MCF 10A (cell line): ENCODE results near the gene BCL2L1. TPM values are rescaled to one million over a fixed set of nuclear protein-coding genes. Genes with fewer than 3 reads are reported as not detected.

Experiments used
- BruUV-seq: library from RNA; stranded (reverse); fragments of 400-500 nt; replicated peaks from 2 replicates; lab custom pipeline; 2021; lab: Mats Ljungman, UMichigan
- CTCF ChIA-PET: fragments of 300-600 bp; sonication (Branson Sonifier 250); formaldehyde crosslinking; extraction: SDS; loops from one replicate; lab custom pipeline; 2021; ENCODE audit warnings: antibody characterized with exemption, inconsistent platforms; lab: Yijun Ruan, JAX
- POLR2A ChIA-PET: fragments of 300-600, 350-650 bp; sonication (Branson Sonifier 250); formaldehyde crosslinking; extraction: SDS; loops from one replicate; lab custom pipeline; 2020; ENCODE audit warnings: antibody characterized with exemption, inconsistent platforms; lab: Yijun Ruan, JAX
- DNase-seq: peaks from one replicate; pipeline ENCODE4 v3.0.0-alpha.2; 2018; ENCODE audit not compliant: unreplicated experiment
- H3K27ac Mint-ChIP-seq: one replicate; pipeline ENCODE4 v1.8.0; 2022; ENCODE audit warnings: mild to moderate bottlenecking, low read depth, mixed read lengths; ENCODE audit not compliant: unreplicated experiment
- H3K27me3 Mint-ChIP-seq: one replicate; pipeline ENCODE4 v1.8.0; 2022; ENCODE audit warnings: mixed read lengths; ENCODE audit not compliant: insufficient read depth, unreplicated experiment
- H3K36me3 Mint-ChIP-seq: one replicate; pipeline ENCODE4 v1.8.0; 2022; ENCODE audit warnings: mild to moderate bottlenecking, moderate library complexity, mixed read lengths; ENCODE audit not compliant: insufficient read depth, unreplicated experiment
- H3K4me1 Mint-ChIP-seq: one replicate; pipeline ENCODE4 v1.8.0; 2022; ENCODE audit warnings: mixed read lengths; ENCODE audit not compliant: insufficient read depth, unreplicated experiment
- H3K4me3 Mint-ChIP-seq: one replicate; pipeline ENCODE4 v1.8.0; 2022; ENCODE audit warnings: mild to moderate bottlenecking, moderate library complexity, mixed read lengths; ENCODE audit not compliant: unreplicated experiment
- H3K9me3 Mint-ChIP-seq: one replicate; pipeline ENCODE4 v1.8.0; 2022; ENCODE audit warnings: mixed read lengths; ENCODE audit not compliant: unreplicated experiment
- intact Hi-C: fragments of 100-400 bp; cut with micrococcal nuclease; formaldehyde crosslinking; loops from 2 replicates; pipeline ENCODE4 v1.14.1; 2022
- total RNA-seq: library from RNA; stranded (reverse); gene quantifications from 2 replicates; pipeline ENCODE4 v1.2.3, GENCODE V29; 2022
- TF ChIP-seq, protein P1 (sequence below): fragments of 200-600 bp; IDR thresholded peaks from one replicate; pipeline ENCODE4 v1.8.0; 2022; ENCODE audit warnings: antibody characterized with exemption, mild to moderate bottlenecking; ENCODE audit not compliant: unreplicated experiment

Gene BCL2L1
- total RNA-seq, 1 experiment from 2014 or later, result 156 TPM

- H3K4me3 Mint-ChIP-seq, result no peak overlapping the region
- no peaks in the 10 kb centered on the region for H3K27me3 Mint-ChIP-seq
- H3K27ac Mint-ChIP-seq, result peak overlapping the region; percentile 66
- TF ChIP-seq, protein P1, sequence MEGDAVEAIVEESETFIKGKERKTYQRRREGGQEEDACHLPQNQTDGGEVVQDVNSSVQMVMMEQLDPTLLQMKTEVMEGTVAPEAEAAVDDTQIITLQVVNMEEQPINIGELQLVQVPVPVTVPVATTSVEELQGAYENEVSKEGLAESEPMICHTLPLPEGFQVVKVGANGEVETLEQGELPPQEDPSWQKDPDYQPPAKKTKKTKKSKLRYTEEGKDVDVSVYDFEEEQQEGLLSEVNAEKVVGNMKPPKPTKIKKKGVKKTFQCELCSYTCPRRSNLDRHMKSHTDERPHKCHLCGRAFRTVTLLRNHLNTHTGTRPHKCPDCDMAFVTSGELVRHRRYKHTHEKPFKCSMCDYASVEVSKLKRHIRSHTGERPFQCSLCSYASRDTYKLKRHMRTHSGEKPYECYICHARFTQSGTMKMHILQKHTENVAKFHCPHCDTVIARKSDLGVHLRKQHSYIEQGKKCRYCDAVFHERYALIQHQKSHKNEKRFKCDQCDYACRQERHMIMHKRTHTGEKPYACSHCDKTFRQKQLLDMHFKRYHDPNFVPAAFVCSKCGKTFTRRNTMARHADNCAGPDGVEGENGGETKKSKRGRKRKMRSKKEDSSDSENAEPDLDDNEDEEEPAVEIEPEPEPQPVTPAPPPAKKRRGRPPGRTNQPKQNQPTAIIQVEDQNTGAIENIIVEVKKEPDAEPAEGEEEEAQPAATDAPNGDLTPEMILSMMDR, result no peak
- peaks cover 61% of the 10 kb centered on the region for H3K4me1 Mint-ChIP-seq
- BruUV-seq, result no TSS peak
- intact Hi-C loops, result no loop called here
- ChIA-PET POLR2A (interaction anchor here (0.9 to 7.9 kb wide), 8 partner anchors 11 to 43 kb away, joined by 4 to 94 read pairs (median 12); partner anchors contain the start of gene BCL2L1), CTCF (interaction anchor here (0.8 to 13.5 kb wide), 9 partner anchors 16 to 167 kb away, joined by 3 to 174 read pairs (median 4); partner anchors contain the start of gene BCL2L1)
- H3K9me3 Mint-ChIP-seq, result no peaks in the 10 kb centered on the region
- no peak for DNase-seq
- H3K36me3 Mint-ChIP-seq, result peaks cover 54% of the 10 kb centered on the region
These were observed 42.2 kb downstream of the BCL2L1 start for GRCh38 chr20:31680286-31681127.

GRCh38 chr20:31679357-31680285 lies 43.0 kb downstream of the BCL2L1 start:
- ChIA-PET POLR2A (interaction anchor here (0.6 to 7.9 kb wide), 10 partner anchors 10 to 667 kb away, joined by 3 to 94 read pairs (median 10); partner anchors contain the start of genes BCL2L1 and TPX2), CTCF (interaction anchor here (0.6 to 13.5 kb wide), 11 partner anchors 13 to 167 kb away, joined by 3 to 174 read pairs (median 4); partner anchors contain the start of gene BCL2L1)
- H3K36me3 Mint-ChIP-seq, result peaks cover 61% of the 10 kb centered on the region
- DNase-seq, result no peak
- BruUV-seq, result no TSS peak
- no peaks in the 10 kb centered on the region for H3K9me3 Mint-ChIP-seq
- H3K27ac Mint-ChIP-seq, result peak overlapping the region; percentile 66
- intact Hi-C loops, result loop anchor here (5.0 kb wide), 1 partner anchor 43 kb away; the partner anchor contains the start of gene BCL2L1
- no peaks in the 10 kb centered on the region for H3K27me3 Mint-ChIP-seq
- peaks cover 67% of the 10 kb centered on the region for H3K4me1 Mint-ChIP-seq
- peak overlapping the region; percentile 1 for H3K4me3 Mint-ChIP-seq
- TF ChIP-seq, protein P1, result no peak

DNA sequence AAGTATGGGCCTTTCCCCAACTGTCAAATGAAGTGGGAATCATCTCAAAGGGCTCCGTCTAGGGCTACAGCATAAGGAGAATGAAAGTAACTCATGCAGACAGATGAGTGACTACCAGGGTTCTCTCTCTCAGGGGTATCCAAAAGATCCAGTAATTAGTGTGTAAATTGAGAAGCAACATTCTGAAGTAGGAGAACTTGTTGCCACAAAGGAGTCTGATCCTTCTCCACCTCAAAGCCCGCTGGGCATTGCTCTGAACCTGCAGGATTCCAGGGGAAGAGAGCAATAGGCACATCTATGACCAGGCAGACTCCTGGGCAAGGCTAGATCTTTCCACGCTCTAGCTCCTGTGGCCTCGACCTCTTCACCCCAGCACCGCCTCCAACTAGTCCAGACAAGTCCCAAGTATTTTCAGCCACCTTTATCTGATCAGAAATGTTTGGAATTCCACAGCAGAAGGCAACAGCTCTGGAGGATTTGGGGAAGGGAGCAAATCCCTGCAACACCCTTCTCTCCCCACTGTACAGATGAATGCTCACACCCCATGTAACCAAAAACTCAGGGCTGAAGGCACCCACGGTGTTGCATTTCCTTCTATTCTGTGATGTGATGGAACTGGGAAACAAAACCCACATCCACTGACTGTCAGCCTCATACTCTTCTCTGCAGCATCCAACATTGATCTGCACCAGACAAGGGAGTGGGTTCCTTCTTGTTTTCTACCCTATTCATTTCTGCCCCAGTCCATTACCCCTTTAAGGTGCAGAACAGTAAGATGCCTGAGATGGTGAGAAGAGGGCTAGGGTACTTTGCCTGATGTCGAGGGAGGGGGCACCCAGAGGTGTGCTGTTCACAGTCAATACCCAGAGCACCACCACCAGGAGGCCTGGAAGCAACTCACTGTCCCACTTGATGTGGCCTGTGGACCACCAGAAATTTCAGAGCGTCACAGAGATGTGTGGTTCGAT lies 44.0 kb downstream of the BCL2L1 start:
- BruUV-seq, result no TSS peak
- CTCF ChIA-PET, result interaction anchor here (0.7 to 13.5 kb wide), 8 partner anchors 14 to 54 kb away, joined by 3 to 174 read pairs (median 4); partner anchors contain the start of gene BCL2L1
- DNase-seq, result peak; percentile 43
- Mint-ChIP-seq H3K36me3 (peaks cover 66% of the 10 kb centered on the region), H3K4me3 (peak overlapping the region; percentile 1), H3K27me3 (no peaks in the 10 kb centered on the region), H3K27ac (peak overlapping the region; percentile 66), H3K9me3 (no peaks in the 10 kb centered on the region), H3K4me1 (peaks cover 68% of the 10 kb centered on the region)
- intact Hi-C loops, result loop anchor here (5.0 kb wide), 1 partner anchor 44 kb away; the partner anchor contains the start of gene BCL2L1
- TF ChIP-seq, protein P1, result no peak
- POLR2A ChIA-PET, result interaction anchor here (0.7 to 7.9 kb wide), 14 partner anchors 13 to 61 kb away, joined by 3 to 94 read pairs (median 10); partner anchors contain the start of genes BCL2L1 and TPX2
